ENCODE data around the gene HOXD3.

GRCh38 chr2:176175709-176176607 is 18.9 kb downstream of the HOXD3 start:
- TF ChIP-seq, protein P1, sequence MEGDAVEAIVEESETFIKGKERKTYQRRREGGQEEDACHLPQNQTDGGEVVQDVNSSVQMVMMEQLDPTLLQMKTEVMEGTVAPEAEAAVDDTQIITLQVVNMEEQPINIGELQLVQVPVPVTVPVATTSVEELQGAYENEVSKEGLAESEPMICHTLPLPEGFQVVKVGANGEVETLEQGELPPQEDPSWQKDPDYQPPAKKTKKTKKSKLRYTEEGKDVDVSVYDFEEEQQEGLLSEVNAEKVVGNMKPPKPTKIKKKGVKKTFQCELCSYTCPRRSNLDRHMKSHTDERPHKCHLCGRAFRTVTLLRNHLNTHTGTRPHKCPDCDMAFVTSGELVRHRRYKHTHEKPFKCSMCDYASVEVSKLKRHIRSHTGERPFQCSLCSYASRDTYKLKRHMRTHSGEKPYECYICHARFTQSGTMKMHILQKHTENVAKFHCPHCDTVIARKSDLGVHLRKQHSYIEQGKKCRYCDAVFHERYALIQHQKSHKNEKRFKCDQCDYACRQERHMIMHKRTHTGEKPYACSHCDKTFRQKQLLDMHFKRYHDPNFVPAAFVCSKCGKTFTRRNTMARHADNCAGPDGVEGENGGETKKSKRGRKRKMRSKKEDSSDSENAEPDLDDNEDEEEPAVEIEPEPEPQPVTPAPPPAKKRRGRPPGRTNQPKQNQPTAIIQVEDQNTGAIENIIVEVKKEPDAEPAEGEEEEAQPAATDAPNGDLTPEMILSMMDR (IDR thresholded peaks at IDR 0.05; ENCODE audit: borderline replicate concordance, extremely low read depth, low read length, poor library complexity, severe bottlenecking) = no peak
- no peak for TF ChIP-seq EZH2 (IDR thresholded peaks at IDR 0.05; ENCODE audit: borderline replicate concordance, low read depth, low read length, severe bottlenecking)
